HCT116 (cell line): ENCODE measurements around the gene GNG7.

Experiments
- EGR1 ChIP-seq: IDR thresholded peaks from 2 replicates; pipeline ENCODE4 v1.6.1; 2012; ENCODE audit warnings: low read depth
- EZH2 ChIP-seq: fragments of 200-600 bp; sonication (generic); IDR thresholded peaks from 2 replicates; pipeline ENCODE4 v1.6.1; 2017; ENCODE audit warnings: antibody characterized with exemption, mixed run types
- EZH2phosphoT487 ChIP-seq: fragments of 200-600 bp; IDR thresholded peaks from 2 replicates; pipeline ENCODE4 v1.6.1; 2018; ENCODE audit warnings: antibody characterized with exemption, borderline replicate concordance
- JUND ChIP-seq: IDR thresholded peaks from 2 replicates; pipeline ENCODE4 v1.6.1; 2012
- POLR2A ChIP-seq: IDR thresholded peaks from 2 replicates; pipeline ENCODE4 v1.7.0; 2011; ENCODE audit warnings: borderline replicate concordance; ENCODE audit not compliant: insufficient read depth, insufficient read length; ENCODE audit errors: extremely low read depth
- POLR2AphosphoS5 ChIP-seq: IDR thresholded peaks from 2 replicates; pipeline ENCODE4 v1.6.1; 2011; ENCODE audit warnings: mild to moderate bottlenecking, low read depth, low read length, moderate library complexity
- SP1 ChIP-seq: IDR thresholded peaks from 2 replicates; pipeline ENCODE4 v1.6.1; 2012; ENCODE audit warnings: low read depth
- SRF ChIP-seq: IDR thresholded peaks from 2 replicates; pipeline ENCODE4 v1.6.1; 2012; ENCODE audit warnings: low read depth
- TCF7L2 ChIP-seq: IDR thresholded peaks from 2 replicates; pipeline ENCODE4 v1.7.0; 2011; ENCODE audit warnings: borderline replicate concordance, inconsistent platforms; ENCODE audit not compliant: insufficient read depth, insufficient read length; ENCODE audit errors: extremely low read depth
- ZFX ChIP-seq: fragments of 450-650 bp; IDR thresholded peaks from 2 replicates; pipeline ENCODE4 v1.6.1; 2017
- ZNF274 ChIP-seq: fragments of 200-500 bp; sonication (Bioruptor generic); IDR thresholded peaks from 2 replicates; pipeline ENCODE4 v1.6.1; 2014; ENCODE audit warnings: mild to moderate bottlenecking, low read depth, low read length, inconsistent platforms
- TF ChIP-seq, protein P1 (sequence below), 3 experiments: fragments of 200-600 bp in 1 of 3; sonication (generic) in 1 of 3; IDR thresholded peaks in 2 of 3; conservative IDR thresholded peaks in 1 of 3; 2 replicates each; pipeline ENCODE4 v1.5.1; 2012 to 2017; ENCODE audit warnings: low read depth in 2 of 3, low read length in 2 of 3, antibody characterized with exemption in 1 of 3, borderline replicate concordance in 1 of 3, control low read depth in 1 of 3, mild to moderate bottlenecking in 1 of 3, mixed read lengths in 1 of 3, mixed run types in 1 of 3, moderate library complexity in 1 of 3; ENCODE audit not compliant: insufficient read depth in 1 of 3
- TF ChIP-seq, protein P2 (sequence below): IDR thresholded peaks from 2 replicates; pipeline ENCODE4 v1.6.1; 2011; ENCODE audit warnings: mild to moderate bottlenecking, low read length, moderate library complexity; ENCODE audit not compliant: insufficient replicate concordance; ENCODE audit errors: extremely low read depth

DNA sequence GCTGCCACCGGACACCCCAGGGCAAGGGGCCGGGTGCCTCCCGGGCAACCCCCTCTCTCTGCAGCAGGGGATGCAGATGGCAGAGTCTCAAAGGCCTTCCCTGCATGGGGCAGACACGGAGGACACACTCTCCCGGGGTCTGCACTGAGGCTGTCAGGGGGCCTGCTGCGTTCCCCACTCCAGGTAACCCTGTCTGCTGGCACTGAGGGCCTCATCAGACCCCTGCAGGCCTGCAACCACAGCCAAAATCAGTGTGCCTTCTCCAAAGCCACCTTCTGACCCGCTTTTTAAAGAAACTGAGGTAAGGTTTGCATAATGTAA is 93.9 kb downstream of the GNG7 start:
- TF ChIP-seq, protein P1, sequence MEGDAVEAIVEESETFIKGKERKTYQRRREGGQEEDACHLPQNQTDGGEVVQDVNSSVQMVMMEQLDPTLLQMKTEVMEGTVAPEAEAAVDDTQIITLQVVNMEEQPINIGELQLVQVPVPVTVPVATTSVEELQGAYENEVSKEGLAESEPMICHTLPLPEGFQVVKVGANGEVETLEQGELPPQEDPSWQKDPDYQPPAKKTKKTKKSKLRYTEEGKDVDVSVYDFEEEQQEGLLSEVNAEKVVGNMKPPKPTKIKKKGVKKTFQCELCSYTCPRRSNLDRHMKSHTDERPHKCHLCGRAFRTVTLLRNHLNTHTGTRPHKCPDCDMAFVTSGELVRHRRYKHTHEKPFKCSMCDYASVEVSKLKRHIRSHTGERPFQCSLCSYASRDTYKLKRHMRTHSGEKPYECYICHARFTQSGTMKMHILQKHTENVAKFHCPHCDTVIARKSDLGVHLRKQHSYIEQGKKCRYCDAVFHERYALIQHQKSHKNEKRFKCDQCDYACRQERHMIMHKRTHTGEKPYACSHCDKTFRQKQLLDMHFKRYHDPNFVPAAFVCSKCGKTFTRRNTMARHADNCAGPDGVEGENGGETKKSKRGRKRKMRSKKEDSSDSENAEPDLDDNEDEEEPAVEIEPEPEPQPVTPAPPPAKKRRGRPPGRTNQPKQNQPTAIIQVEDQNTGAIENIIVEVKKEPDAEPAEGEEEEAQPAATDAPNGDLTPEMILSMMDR (IDR thresholded peaks at IDR 0.05 in 2 of 3, conservative IDR thresholded peaks at IDR 0.05 in 1 of 3; ENCODE audit: borderline replicate concordance in 1 of 3, insufficient read depth in 1 of 3, low read depth in 2 of 3, low read length in 2 of 3) = no peak
- TF ChIP-seq POLR2A = no peak
- no peak for TF ChIP-seq POLR2AphosphoS5
- no peak for TF ChIP-seq TCF7L2
- TF ChIP-seq EZH2phosphoT487 = no peak
- no peak for TF ChIP-seq JUND
- no peak for TF ChIP-seq ZNF274
- TF ChIP-seq ZFX = no peak
- TF ChIP-seq, protein P2, sequence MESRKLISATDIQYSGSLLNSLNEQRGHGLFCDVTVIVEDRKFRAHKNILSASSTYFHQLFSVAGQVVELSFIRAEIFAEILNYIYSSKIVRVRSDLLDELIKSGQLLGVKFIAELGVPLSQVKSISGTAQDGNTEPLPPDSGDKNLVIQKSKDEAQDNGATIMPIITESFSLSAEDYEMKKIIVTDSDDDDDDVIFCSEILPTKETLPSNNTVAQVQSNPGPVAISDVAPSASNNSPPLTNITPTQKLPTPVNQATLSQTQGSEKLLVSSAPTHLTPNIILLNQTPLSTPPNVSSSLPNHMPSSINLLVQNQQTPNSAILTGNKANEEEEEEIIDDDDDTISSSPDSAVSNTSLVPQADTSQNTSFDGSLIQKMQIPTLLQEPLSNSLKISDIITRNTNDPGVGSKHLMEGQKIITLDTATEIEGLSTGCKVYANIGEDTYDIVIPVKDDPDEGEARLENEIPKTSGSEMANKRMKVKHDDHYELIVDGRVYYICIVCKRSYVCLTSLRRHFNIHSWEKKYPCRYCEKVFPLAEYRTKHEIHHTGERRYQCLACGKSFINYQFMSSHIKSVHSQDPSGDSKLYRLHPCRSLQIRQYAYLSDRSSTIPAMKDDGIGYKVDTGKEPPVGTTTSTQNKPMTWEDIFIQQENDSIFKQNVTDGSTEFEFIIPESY = no peak
- TF ChIP-seq SRF = no peak
- no peak for TF ChIP-seq SP1
- no peak for TF ChIP-seq EZH2
- TF ChIP-seq EGR1 = no peak
